Breast epithelium (tissue), 4 donors: ENCODE results near the gene FBXL15. TPM values are rescaled to one million over a fixed set of nuclear protein-coding genes. Genes with fewer than 3 reads are reported as not detected.
A peak's percentile ranks its signal among the peaks of the same experiment; 100 is the strongest.

Experiments used
- DNase-seq, 2 donors: peaks; one replicate each; pipeline ENCODE4 v3.0.0-alpha.2; 2019; ENCODE audit warnings: low spot score in 2 of 2
- H3K27ac ChIP-seq, 2 donors: fragments of 200-600 bp; sonication (generic) in 1 of 2; one replicate each; pipeline ENCODE4 v1.5.1; 2016 to 2019; ENCODE audit warnings: mild to moderate bottlenecking in 1 of 2
- H3K27me3 ChIP-seq, 2 donors: fragments of 200-600 bp; sonication (generic) in 1 of 2; one replicate each; pipeline versions ENCODE4 v1.5.1 to v1.6.0; 2017 to 2019; ENCODE audit warnings: control low read depth in 1 of 2, mild to moderate bottlenecking in 1 of 2
- H3K36me3 ChIP-seq: fragments of 200-600 bp; one replicate; pipeline ENCODE4 v1.5.1; 2019
- H3K4me1 ChIP-seq, 2 donors: fragments of 200-600 bp; sonication (generic); one replicate each; pipeline ENCODE4 v1.5.1; 2016 to 2019; ENCODE audit warnings: control low read depth in 1 of 2
- H3K4me3 ChIP-seq, 3 donors: fragments of 200-600 bp; sonication (generic); 1 replicate in 2 of 3; 2 replicates in 1 of 3; pipeline ENCODE4 v1.5.1; 2016 to 2019; ENCODE audit warnings: mild to moderate bottlenecking in 3 of 3, moderate library complexity in 2 of 3
- H3K9me3 ChIP-seq, 2 donors: fragments of 200-600 bp; sonication (generic) in 1 of 2; one replicate each; pipeline ENCODE4 v1.5.1; 2016 to 2019; ENCODE audit warnings: control low read depth in 1 of 2
- CTCF ChIP-seq, 3 donors: fragments of 450-650 bp; IDR thresholded peaks; one replicate each; pipeline ENCODE4 v1.5.1; 2016 to 2017; ENCODE audit warnings: antibody characterized with exemption in 3 of 3, mild to moderate bottlenecking in 3 of 3, moderate library complexity in 3 of 3
- POLR2A ChIP-seq: fragments of 450-650 bp; IDR thresholded peaks from one replicate; pipeline ENCODE4 v1.6.1; 2016; ENCODE audit warnings: antibody characterized with exemption, mild to moderate bottlenecking, moderate library complexity
- POLR2AphosphoS5 ChIP-seq, 3 donors: sonication (generic); formaldehyde crosslinking; IDR thresholded peaks; one replicate each; pipeline ENCODE4 v1.6.1; 2017; ENCODE audit warnings: antibody characterized with exemption in 3 of 3
- intact Hi-C: fragments of 100-400 bp; cut with DNase I; formaldehyde crosslinking; loops from one replicate; pipeline ENCODE4 v1.15.1; 2023; ENCODE audit warnings: low total_unique reads
- total RNA-seq, 3 donors: library from RNA; depleted of rRNA; stranded (reverse); fragments of >200 nt; gene quantifications; one replicate each; pipeline ENCODE4 v1.1.0, GENCODE V29; 2016

Gene FBXL15
- total RNA-seq, 3 donors from 2014 or later, result 16.8 to 24.8 (median 21.0) TPM

- intact Hi-C loops, result no loop called here
- no peaks in the 10 kb centered on the region for H3K36me3 ChIP-seq
These were observed 389 bp upstream of the FBXL15 start for GRCh38 chr10:102420181-102420713.

GRCh38 chr10:102421507-102421756, 796 bp downstream of the FBXL15 start:
- DNase-seq, result no peak
- Histone ChIP-seq H3K9me3 (no peaks in the 10 kb centered on the region), H3K4me3 (peak overlapping the region; percentile 83 to 94 (median 90)), H3K36me3 (no peaks in the 10 kb centered on the region), H3K4me1 (peaks cover 5 to 11% of the 10 kb centered on the region in 2 donors), H3K27ac (peak overlapping the region; percentile 88 to 96), H3K27me3 (peaks cover 0 to 25% of the 10 kb centered on the region in 2 donors)
- intact Hi-C loops, result no loop called here
- TF ChIP-seq POLR2AphosphoS5 (IDR thresholded peaks at IDR 0.05), result no peak
- no peak for TF ChIP-seq CTCF (IDR thresholded peaks at IDR 0.05)
- TF ChIP-seq POLR2A, result no peak

More at GRCh38 chr10:102420181-102420713, 389 bp upstream of the FBXL15 start:
- peaks cover 0 to 32% of the 10 kb centered on the region in 2 donors for H3K27me3 ChIP-seq
- peak overlapping the region; percentile 83 to 94 (median 90) for H3K4me3 ChIP-seq
- TF ChIP-seq CTCF (IDR thresholded peaks at IDR 0.05), result no peak
- no peak for TF ChIP-seq POLR2A
- TF ChIP-seq POLR2AphosphoS5 (IDR thresholded peaks at IDR 0.05), result no peak
- peaks cover 5 to 11% of the 10 kb centered on the region in 2 donors for H3K4me1 ChIP-seq
- no peak for DNase-seq
- H3K9me3 ChIP-seq, result no peaks in the 10 kb centered on the region
- H3K27ac ChIP-seq, result peak overlapping the region; percentile 88 to 96

DNA sequence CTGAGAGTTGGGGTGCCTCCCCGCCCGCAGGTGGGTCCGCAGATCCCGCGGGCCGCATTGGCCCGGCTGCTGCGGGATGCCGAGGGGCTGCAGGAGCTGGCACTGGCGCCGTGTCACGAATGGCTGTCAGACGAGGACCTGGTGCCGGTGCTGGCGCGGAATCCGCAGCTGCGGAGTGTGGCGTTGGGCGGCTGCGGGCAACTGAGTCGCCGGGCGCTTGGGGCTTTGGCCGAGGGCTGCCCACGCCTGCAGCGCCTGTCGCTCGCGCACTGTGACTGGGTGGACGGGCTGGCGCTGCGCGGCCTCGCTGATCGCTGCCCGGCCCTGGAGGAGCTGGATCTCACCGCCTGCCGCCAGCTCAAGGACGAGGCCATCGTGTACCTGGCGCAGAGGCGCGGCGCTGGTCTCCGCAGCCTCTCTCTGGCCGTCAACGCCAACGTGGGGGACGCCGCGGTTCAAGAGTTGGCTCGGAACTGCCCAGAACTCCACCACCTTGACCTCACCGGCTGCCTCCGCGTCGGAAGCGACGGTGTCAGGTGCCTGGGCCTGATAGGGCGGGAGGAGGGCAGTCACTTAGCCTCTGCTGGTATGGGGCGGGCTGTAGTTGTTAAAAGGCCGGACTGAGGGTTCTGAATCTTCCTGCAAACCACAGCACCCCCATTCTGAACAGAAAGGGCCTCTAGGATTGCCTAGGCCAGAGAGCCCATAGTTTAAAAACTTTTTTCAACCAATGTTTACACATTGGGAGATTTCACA, 1.3 kb downstream of the FBXL15 start:
- no peak for DNase-seq
- H3K4me3 ChIP-seq, result peak overlapping the region; percentile 83 to 94 (median 90)
- peak overlapping the region; percentile 88 to 96 for H3K27ac ChIP-seq
- TF ChIP-seq POLR2A, result no peak
- TF ChIP-seq CTCF (IDR thresholded peaks at IDR 0.05), result no peak
- TF ChIP-seq POLR2AphosphoS5 (IDR thresholded peaks at IDR 0.05), result no peak
- H3K36me3 ChIP-seq, result no peaks in the 10 kb centered on the region
- H3K27me3 ChIP-seq, result peaks cover 0 to 20% of the 10 kb centered on the region in 2 donors
- intact Hi-C loops, result no loop called here
- H3K9me3 ChIP-seq, result no peaks in the 10 kb centered on the region
- peaks cover 5 to 11% of the 10 kb centered on the region in 2 donors for H3K4me1 ChIP-seq

DNA sequence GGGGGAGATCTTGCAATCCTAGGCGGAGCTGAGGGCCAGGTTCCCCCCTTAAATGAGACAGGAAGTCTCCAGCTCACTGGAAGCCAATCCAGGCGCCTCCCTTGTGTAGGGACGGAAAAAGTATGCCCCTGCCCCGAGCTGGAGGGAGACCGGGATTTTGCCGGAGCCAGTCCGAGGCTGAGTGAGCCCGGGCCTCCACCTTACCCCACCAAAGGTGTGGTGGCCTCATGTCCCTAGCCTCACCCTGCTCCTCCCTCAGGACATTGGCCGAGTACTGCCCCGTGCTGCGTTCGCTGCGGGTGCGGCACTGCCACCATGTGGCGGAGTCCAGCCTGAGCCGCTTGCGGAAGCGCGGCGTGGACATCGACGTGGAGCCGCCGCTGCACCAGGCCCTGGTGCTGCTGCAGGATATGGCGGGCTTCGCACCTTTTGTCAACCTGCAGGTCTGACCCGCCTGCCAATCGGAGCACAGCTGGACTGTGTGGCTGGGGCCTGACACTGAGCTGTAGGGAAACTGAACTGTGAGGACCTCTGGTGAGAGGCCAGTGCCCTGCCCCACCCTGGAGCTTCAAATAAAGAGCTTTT, 2.0 kb downstream of the FBXL15 start:
- Histone ChIP-seq H3K4me1 (peaks cover 5 to 11% of the 10 kb centered on the region in 2 donors), H3K4me3 (peak overlapping the region; percentile 83 to 94 (median 90)), H3K27me3 (peaks cover 0 to 14% of the 10 kb centered on the region in 2 donors), H3K27ac (peak overlapping the region; percentile 88 to 96), H3K36me3 (no peaks in the 10 kb centered on the region), H3K9me3 (no peaks in the 10 kb centered on the region)
- DNase-seq, result peak; percentile 65 to 81
- intact Hi-C loops, result no loop called here
- TF ChIP-seq CTCF (IDR thresholded peaks at IDR 0.05) (peak; percentile 41 to 75 (median 72)), POLR2A (no peak), POLR2AphosphoS5 (IDR thresholded peaks at IDR 0.05) (peak in 1 of 3 donors; percentile 76)

DNA sequence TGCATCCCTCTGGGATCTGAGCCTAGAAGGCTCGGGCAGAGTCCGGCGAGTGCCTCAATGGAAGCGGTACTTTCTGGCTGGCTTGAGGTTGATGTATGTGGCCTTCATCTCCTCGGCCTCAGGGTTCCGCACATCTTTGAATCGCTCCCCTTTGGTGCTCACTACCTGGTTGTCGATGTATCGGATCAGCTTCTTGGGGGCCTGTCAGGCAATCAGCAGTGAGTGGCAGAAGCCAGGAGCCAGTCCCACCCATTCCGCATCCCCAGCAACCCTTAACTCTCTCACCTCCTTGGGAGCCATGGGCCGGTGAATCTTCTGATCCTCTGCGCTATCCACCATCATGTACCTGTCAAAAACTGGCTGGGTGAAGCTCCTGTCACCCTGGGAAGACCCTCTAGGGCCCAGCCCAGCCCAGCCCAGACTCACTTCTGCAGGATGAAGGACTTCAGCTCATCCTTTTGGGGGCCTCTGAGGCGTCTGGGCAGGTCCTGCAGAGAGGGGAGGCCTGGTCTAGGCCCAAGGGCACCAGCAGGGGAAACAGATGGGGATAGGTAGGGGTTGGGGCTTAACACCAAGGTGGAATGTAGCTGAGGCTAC, 2.8 kb downstream of the FBXL15 start:
- Histone ChIP-seq H3K4me3 (peak overlapping the region in 1 of 3 donors; percentile 90), H3K27ac (peak overlapping the region; percentile 88 to 96), H3K4me1 (peaks cover 5 to 11% of the 10 kb centered on the region in 2 donors), H3K9me3 (no peaks in the 10 kb centered on the region), H3K27me3 (peaks cover 0 to 5% of the 10 kb centered on the region in 2 donors), H3K36me3 (no peaks in the 10 kb centered on the region)
- intact Hi-C loops, result no loop called here
- no peak for DNase-seq
- no peak for TF ChIP-seq POLR2A
- no peak for TF ChIP-seq POLR2AphosphoS5 (IDR thresholded peaks at IDR 0.05)
- TF ChIP-seq CTCF (IDR thresholded peaks at IDR 0.05), result no peak
